Ovary (tissue), 3 donors: ENCODE measurements around the gene ZBTB25.

Experiments used
- POLR2A ChIP-seq: fragments of 450-650 bp; IDR thresholded peaks from one replicate; pipeline ENCODE4 v1.6.1; 2017; ENCODE audit warnings: antibody characterized with exemption, mild to moderate bottlenecking, moderate library complexity
- TF ChIP-seq, protein P1 (sequence below), 3 donors: fragments of 450-650 bp in 2 of 3; fragments of 200-600 bp in 1 of 3; IDR thresholded peaks; one replicate each; pipeline versions ENCODE4 v1.5.1 to v1.8.0; 2016 to 2022; ENCODE audit warnings: antibody characterized with exemption in 3 of 3, mild to moderate bottlenecking in 1 of 3
- donor health status: DM: no; HTN: no; CAD: no.

DNA sequence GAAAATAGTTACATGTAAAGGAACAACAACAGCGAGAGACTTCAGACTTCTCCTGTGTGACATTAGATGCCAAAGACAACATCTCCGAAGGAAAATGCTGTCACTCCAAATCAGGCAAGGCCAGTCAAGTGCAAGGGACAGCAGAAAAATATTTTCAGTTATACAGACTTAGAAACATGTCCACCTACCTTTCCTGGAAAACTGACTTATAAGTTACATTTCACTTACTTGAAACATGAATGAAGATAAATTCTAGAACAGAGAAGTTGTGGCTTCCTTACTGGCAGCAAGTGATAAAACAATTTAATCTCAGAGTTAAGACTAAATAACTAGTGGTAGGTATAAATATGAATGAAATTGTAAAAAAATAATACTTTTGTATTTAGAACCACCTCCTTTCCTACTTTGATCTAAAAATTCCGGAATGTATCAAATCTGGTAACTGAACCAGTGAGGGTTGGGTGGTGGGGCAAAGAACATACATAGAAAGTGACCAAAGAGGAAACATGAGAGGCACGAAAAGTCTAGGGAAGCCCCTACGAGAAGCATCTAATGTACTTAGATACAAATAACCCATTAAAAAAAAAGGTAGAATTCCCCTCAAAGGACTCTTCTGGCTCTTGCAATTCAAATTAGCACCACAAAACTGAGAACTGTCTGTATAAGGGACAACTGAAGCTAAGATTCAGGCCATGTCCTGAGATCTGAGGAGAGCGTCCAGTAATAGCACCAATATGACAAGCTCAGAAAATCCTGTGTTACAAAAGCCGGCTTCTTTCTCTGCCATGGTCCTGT lies 94.3 kb downstream of the ZBTB25 start:
- TF ChIP-seq, protein P1, sequence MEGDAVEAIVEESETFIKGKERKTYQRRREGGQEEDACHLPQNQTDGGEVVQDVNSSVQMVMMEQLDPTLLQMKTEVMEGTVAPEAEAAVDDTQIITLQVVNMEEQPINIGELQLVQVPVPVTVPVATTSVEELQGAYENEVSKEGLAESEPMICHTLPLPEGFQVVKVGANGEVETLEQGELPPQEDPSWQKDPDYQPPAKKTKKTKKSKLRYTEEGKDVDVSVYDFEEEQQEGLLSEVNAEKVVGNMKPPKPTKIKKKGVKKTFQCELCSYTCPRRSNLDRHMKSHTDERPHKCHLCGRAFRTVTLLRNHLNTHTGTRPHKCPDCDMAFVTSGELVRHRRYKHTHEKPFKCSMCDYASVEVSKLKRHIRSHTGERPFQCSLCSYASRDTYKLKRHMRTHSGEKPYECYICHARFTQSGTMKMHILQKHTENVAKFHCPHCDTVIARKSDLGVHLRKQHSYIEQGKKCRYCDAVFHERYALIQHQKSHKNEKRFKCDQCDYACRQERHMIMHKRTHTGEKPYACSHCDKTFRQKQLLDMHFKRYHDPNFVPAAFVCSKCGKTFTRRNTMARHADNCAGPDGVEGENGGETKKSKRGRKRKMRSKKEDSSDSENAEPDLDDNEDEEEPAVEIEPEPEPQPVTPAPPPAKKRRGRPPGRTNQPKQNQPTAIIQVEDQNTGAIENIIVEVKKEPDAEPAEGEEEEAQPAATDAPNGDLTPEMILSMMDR (IDR thresholded peaks at IDR 0.05) = no peak
- TF ChIP-seq POLR2A = no peak
